H1 (cell line): ENCODE measurements around the gene LECT2. TPM values are rescaled to one million over a fixed set of nuclear protein-coding genes. Genes with fewer than 3 reads are reported as not detected.

Experiments
- CTCF ChIA-PET: fragments of 300-600 bp; sonication (Branson Sonifier 250); formaldehyde crosslinking; loops from one replicate; lab custom pipeline; 2021; ENCODE audit not compliant: partially characterized antibody; lab: Charles Lee
- POLR2A ChIA-PET: fragments of 300-600 bp; sonication (Branson Sonifier 250); formaldehyde crosslinking; loops from one replicate; lab custom pipeline; 2021; ENCODE audit warnings: inconsistent platforms; ENCODE audit not compliant: partially characterized antibody; lab: Charles Lee
- DNase-seq, 2 experiments: peaks; one replicate each; pipeline versions ENCODE4 v3.0.0 to v3.0.0-alpha.2; 2010 to 2022; ENCODE audit warnings: low spot score in 2 of 2, low read depth in 1 of 2, mixed read lengths in 1 of 2
- FAIRE-seq: peaks from 2 replicates; lab custom pipeline; 2011; peaks lifted over from hg19 to GRCh38; lab: Jason Lieb, UNC
- H2AFZ ChIP-seq: 2 replicates; pipeline ENCODE4 v1.8.1; 2012; ENCODE audit warnings: low read length, inconsistent platforms
- H2AK5ac ChIP-seq: 2 replicates; pipeline ENCODE4 v1.6.1; 2013; ENCODE audit warnings: low read depth, low read length
- H2BK120ac ChIP-seq: replicated peaks from 2 replicates; pipeline ENCODE3; 2013; ENCODE audit warnings: low read depth, low read length, inconsistent platforms
- H2BK12ac ChIP-seq: 2 replicates; pipeline ENCODE4 v1.6.1; 2013; ENCODE audit warnings: low read depth, low read length
- H2BK15ac ChIP-seq: 2 replicates; pipeline ENCODE4 v1.6.1; 2013; ENCODE audit warnings: low read length
- H2BK20ac ChIP-seq: 2 replicates; pipeline ENCODE4 v1.6.1; 2013; ENCODE audit warnings: low read length
- H2BK5ac ChIP-seq: 2 replicates; pipeline ENCODE4 v1.6.1; 2013; ENCODE audit warnings: low read depth, low read length
- H3K14ac ChIP-seq: 2 replicates; pipeline ENCODE4 v1.6.1; 2013; ENCODE audit warnings: inconsistent platforms; ENCODE audit not compliant: insufficient read length
- H3K18ac ChIP-seq: 2 replicates; pipeline ENCODE4 v1.6.1; 2013; ENCODE audit warnings: low read length; ENCODE audit errors: extremely low read depth
- H3K23ac ChIP-seq: 2 replicates; pipeline ENCODE4 v1.6.1; 2013; ENCODE audit warnings: inconsistent platforms; ENCODE audit not compliant: insufficient read length
- H3K23me2 ChIP-seq: 2 replicates; pipeline ENCODE4 v1.6.1; 2013; ENCODE audit warnings: low read depth, low read length
- H3K27ac ChIP-seq: 2 replicates; pipeline ENCODE4 v1.6.1; 2011; ENCODE audit warnings: low read depth, low read length, inconsistent platforms
- H3K27me3 ChIP-seq, 4 experiments: replicated peaks in 1 of 4; 1 replicate in 1 of 4; 2 replicates in 3 of 4; pipeline versions ENCODE4 v1.6.1 to v1.8.1; 2011 to 2013; ENCODE audit warnings: low read length in 3 of 4, mild to moderate bottlenecking in 3 of 4, inconsistent platforms in 2 of 4, mixed read lengths in 2 of 4, moderate library complexity in 1 of 4; ENCODE audit not compliant: control insufficient read depth in 3 of 4, insufficient read depth in 3 of 4; ENCODE audit errors: extremely low read depth in 1 of 4
- H3K36me3 ChIP-seq, 4 experiments: 2 replicates each; pipeline versions ENCODE4 v1.6.1 to v1.8.1; 2011 to 2013; ENCODE audit warnings: mild to moderate bottlenecking in 4 of 4, low read length in 3 of 4, moderate library complexity in 2 of 4, control low read depth in 1 of 4, inconsistent platforms in 1 of 4; ENCODE audit not compliant: insufficient read depth in 4 of 4, control insufficient read depth in 2 of 4
- H3K4ac ChIP-seq: replicated peaks from 2 replicates; pipeline ENCODE3; 2013; ENCODE audit warnings: low read length, low read depth, mixed read lengths, inconsistent platforms; ENCODE audit not compliant: insufficient read length
- H3K4me1 ChIP-seq, 4 experiments: replicated peaks in 1 of 4; 1 replicate in 1 of 4; 2 replicates in 3 of 4; pipeline versions ENCODE4 v1.6.1 to v1.8.1; 2011 to 2013; ENCODE audit warnings: low read length in 3 of 4, inconsistent platforms in 2 of 4, mixed read lengths in 1 of 4; ENCODE audit not compliant: insufficient read depth in 4 of 4, control insufficient read depth in 3 of 4
- H3K4me2 ChIP-seq, 2 experiments: 2 replicates each; pipeline versions ENCODE4 v1.6.1 to v1.8.1; 2011 to 2013; ENCODE audit warnings: low read depth in 2 of 2, low read length in 2 of 2, control low read depth in 1 of 2, inconsistent platforms in 1 of 2, mild to moderate bottlenecking in 1 of 2; ENCODE audit not compliant: insufficient read depth in 1 of 2
- H3K4me3 ChIP-seq, 4 experiments: fragments of 200-600, 300-600 bp in 1 of 4; sonication (generic), shearing (Covaris generic), sonication (Bioruptor Twin) in 1 of 4; 2 replicates each; pipeline versions ENCODE4 v1.5.1 to v1.8.1; 2011 to 2016; ENCODE audit warnings: low read length in 4 of 4, low read depth in 3 of 4, control low read depth in 2 of 4, inconsistent platforms in 2 of 4, mild to moderate bottlenecking in 2 of 4, mixed read lengths in 1 of 4, moderate library complexity in 1 of 4; ENCODE audit not compliant: insufficient read depth in 2 of 4; ENCODE audit errors: extremely low read depth in 1 of 4
- H3K56ac ChIP-seq: replicated peaks from 2 replicates; pipeline ENCODE3; 2013; ENCODE audit warnings: low read depth, mild to moderate bottlenecking, mixed read lengths, low read length, inconsistent platforms; ENCODE audit not compliant: insufficient read length
- H3K79me1 ChIP-seq: 2 replicates; pipeline ENCODE4 v1.6.1; 2013; ENCODE audit warnings: low read depth, low read length, control low read depth
- H3K79me2 ChIP-seq, 2 experiments: 2 replicates each; pipeline versions ENCODE4 v1.6.1 to v1.8.1; 2012 to 2013; ENCODE audit warnings: low read length in 2 of 2, mild to moderate bottlenecking in 2 of 2, inconsistent platforms in 1 of 2; ENCODE audit not compliant: insufficient read depth in 2 of 2, control insufficient read depth in 1 of 2
- H3K9ac ChIP-seq, 4 experiments: replicated peaks in 1 of 4; 1 replicate in 1 of 4; 2 replicates in 3 of 4; pipeline versions ENCODE4 v1.6.1 to v1.8.1; 2011 to 2013; ENCODE audit warnings: low read depth in 3 of 4, low read length in 3 of 4, control low read depth in 2 of 4, mild to moderate bottlenecking in 2 of 4, moderate library complexity in 2 of 4, inconsistent platforms in 1 of 4; ENCODE audit errors: extremely low read depth in 1 of 4
- H3K9me3 ChIP-seq, 2 experiments: 2 replicates each; pipeline versions ENCODE4 v1.6.1 to v1.8.1; 2012 to 2013; ENCODE audit warnings: mild to moderate bottlenecking in 2 of 2, moderate library complexity in 2 of 2, control low read depth in 1 of 2, inconsistent platforms in 1 of 2, low read depth in 1 of 2, low read length in 1 of 2, mixed read lengths in 1 of 2; ENCODE audit not compliant: insufficient read depth in 2 of 2
- H4K20me1 ChIP-seq, 2 experiments: replicated peaks in 1 of 2; 2 replicates each; pipeline versions ENCODE3 to v1.8.1; 2011 to 2013; ENCODE audit warnings: inconsistent platforms in 2 of 2, low read length in 2 of 2, mild to moderate bottlenecking in 1 of 2; ENCODE audit not compliant: insufficient read depth in 2 of 2, control insufficient read depth in 1 of 2
- H4K5ac ChIP-seq: 2 replicates; pipeline ENCODE4 v1.6.1; 2013; ENCODE audit warnings: low read length, low read depth, mixed read lengths, inconsistent platforms; ENCODE audit not compliant: insufficient read length
- H4K8ac ChIP-seq: 2 replicates; pipeline ENCODE4 v1.8.0; 2013; ENCODE audit warnings: mild to moderate bottlenecking, moderate library complexity, low read length, inconsistent platforms; ENCODE audit not compliant: insufficient read depth; ENCODE audit errors: extremely low read depth
- H4K91ac ChIP-seq: replicated peaks from 2 replicates; pipeline ENCODE3; 2013; ENCODE audit warnings: low read length, mixed read lengths, inconsistent platforms; ENCODE audit not compliant: insufficient read length
- ASH2L ChIP-seq: fragments of 200-600, 300-600 bp; sonication (generic); IDR thresholded peaks from one replicate; pipeline ENCODE4 v1.7.1; 2017; ENCODE audit warnings: low read length
- BCL11A ChIP-seq, 2 experiments: IDR thresholded peaks; one replicate each; pipeline ENCODE4 v1.6.1; 2011; ENCODE audit warnings: low read depth in 2 of 2, low read length in 2 of 2, mild to moderate bottlenecking in 2 of 2
- CBX5 ChIP-seq: fragments of 300-800, 300-1000 bp; sonication (generic); IDR thresholded peaks from 2 replicates; pipeline ENCODE4 v1.7.1; 2016; ENCODE audit warnings: antibody characterized with exemption, low read length, low read depth
- CBX8 ChIP-seq: fragments of 300-800, 300-1000 bp; sonication (generic); IDR thresholded peaks from 2 replicates; pipeline ENCODE4 v1.7.1; 2016; ENCODE audit warnings: low read depth, low read length, borderline replicate concordance
- EGR1 ChIP-seq: IDR thresholded peaks from 2 replicates; pipeline ENCODE4 v1.6.1; 2011; ENCODE audit warnings: low read depth, low read length, borderline replicate concordance
- EP300 ChIP-seq, 2 experiments: IDR thresholded peaks; 1 replicate in 1 of 2; 2 replicates in 1 of 2; pipeline ENCODE4 v1.6.1; 2011 to 2012; ENCODE audit warnings: low read depth in 2 of 2, low read length in 2 of 2, mild to moderate bottlenecking in 2 of 2, borderline replicate concordance in 1 of 2, inconsistent platforms in 1 of 2, moderate library complexity in 1 of 2
- GABPA ChIP-seq: IDR thresholded peaks from 2 replicates; pipeline ENCODE4 v1.6.1; 2011; ENCODE audit warnings: mild to moderate bottlenecking, low read length, moderate library complexity, borderline replicate concordance; ENCODE audit not compliant: insufficient read depth
- TAF1 ChIP-seq: IDR thresholded peaks from 2 replicates; pipeline ENCODE4 v1.6.1; 2011; ENCODE audit warnings: mild to moderate bottlenecking, low read depth, low read length
- YY1 ChIP-seq: IDR thresholded peaks from 2 replicates; pipeline ENCODE4 v1.6.1; 2011; ENCODE audit warnings: low read depth, mild to moderate bottlenecking, low read length
- WGBS, 2 experiments: shearing (Covaris generic) in 1 of 2; methylation state at CpG; one replicate each; pipeline versions ENCODE4 v1.1.6 to v1.1.7; 2013 to 2015; ENCODE audit warnings: low lambda C conversion rate in 2 of 2, mixed read lengths in 2 of 2, inconsistent platforms in 1 of 2, low coverage in 1 of 2, missing lambda C conversion rate in 1 of 2; ENCODE audit not compliant: insufficient replicate concordance in 2 of 2, insufficient coverage in 1 of 2, insufficient read length in 1 of 2; ENCODE audit errors: extremely low coverage in 1 of 2, missing lambda C conversion rate in 1 of 2; 5-methylcytosine and 5-hydroxymethylcytosine counted together
- polyA plus RNA-seq, 7 experiments: library from polyadenylated mRNA; depleted of rRNA in 3 of 7; stranded (reverse) in 5 of 7; unstranded in 2 of 7; fragments of >200 nt in 5 of 7; fragments of 200-250 nt in 2 of 7; gene quantifications; 1 replicate in 5 of 7; 2 replicates in 1 of 7; 4 replicates in 1 of 7; pipeline versions ENCODE4 v1.2.1 to v1.2.3, GENCODE V29; 2011 to 2013; ENCODE audit warnings: missing spikeins in 2 of 7, mixed read lengths in 2 of 7
- total RNA-seq: library from RNA; stranded (reverse); fragmentation: NEBNext Ultra II Directional; extraction: Animal tissue kit (Norgen Biotek cat#: 25700); gene quantifications from 2 replicates; pipeline ENCODE4 v1.2.1, GENCODE V29; 2021

LECT2 gene
- total and polyA plus RNA-seq, 2 of the 8 experiments (the other 6 are each of a cell fraction or from before 2014, with no cell fraction given): not detected

DNA sequence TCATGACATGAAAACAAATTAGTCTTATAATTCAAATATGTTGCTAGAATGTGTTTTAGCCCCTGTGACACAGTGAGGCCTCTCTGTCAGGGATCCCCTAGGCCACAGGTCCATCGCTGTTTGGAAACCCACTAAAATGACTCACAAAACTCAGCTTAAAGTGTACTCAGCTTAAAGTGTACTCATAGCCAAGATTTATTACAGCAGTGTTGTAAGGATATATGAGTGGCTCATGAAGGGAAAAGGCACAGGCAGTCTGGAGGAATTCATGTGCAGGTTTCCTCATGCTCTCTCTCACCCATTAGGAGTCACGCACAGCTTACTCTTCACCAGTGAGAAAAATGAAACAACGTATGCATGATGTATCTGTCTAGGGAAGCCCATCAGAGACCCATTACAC, 49.7 kb upstream of the LECT2 start:
- Histone ChIP-seq H3K14ac (no peak overlapping the region), H2BK15ac (no peak overlapping the region), H3K9ac (no peak overlapping the region), H4K91ac (no peak overlapping the region), H2AFZ (no peak overlapping the region), H3K36me3 (no peaks in the 10 kb centered on the region), H2BK120ac (no peak overlapping the region), H2BK12ac (no peak overlapping the region), H4K8ac (no peak overlapping the region), H3K27me3 (no peaks in the 10 kb centered on the region; a peak in 1 of 7 replicates), H3K79me1 (no peaks in the 10 kb centered on the region), H3K23me2 (no peaks in the 10 kb centered on the region), H3K4ac (no peak overlapping the region), H2AK5ac (no peak overlapping the region), H3K79me2 (no peaks in the 10 kb centered on the region), H3K4me3 (no peak overlapping the region), H3K56ac (no peak overlapping the region), H4K20me1 (no peaks in the 10 kb centered on the region), H3K9me3 (no peaks in the 10 kb centered on the region), H4K5ac (no peak overlapping the region), H3K23ac (no peak overlapping the region), H3K4me2 (no peak overlapping the region), H3K27ac (no peak overlapping the region), H3K18ac (no peak overlapping the region), H3K4me1 (0 out of 7 replicates have a peak, but pooled peaks cover 0 to 4% (median 0%) of the 10 kb centered on the region in 4 experiments), H2BK5ac (no peak overlapping the region), H2BK20ac (no peak overlapping the region)
- FAIRE-seq (no peak), DNase-seq (no peak)
- ChIA-PET POLR2A (no interaction called here), CTCF (no interaction called here)
- TF ChIP-seq YY1 (no peak), EP300 (IDR thresholded peaks at IDR 0.05; ENCODE audit: borderline replicate concordance in 1 of 2, low read depth in 2 of 2, low read length in 2 of 2) (no peak), EGR1 (no peak), CBX8 (no peak), BCL11A (IDR thresholded peaks at IDR 0.05; ENCODE audit: low read depth in 2 of 2, low read length in 2 of 2) (no peak), GABPA (no peak), ASH2L (no peak), CBX5 (no peak), TAF1 (no peak)
- 86% methylated on average over 3 of the region's 3 CpGs; no CpG with 5 or more reads in 1 of the 2 experiments for WGBS, 2 experiments
